PC-9 (cell line): ENCODE measurements around the gene NFYC.

Experiments used
- EZH2 ChIP-seq: fragments of 200-600 bp; sonication (generic); IDR thresholded peaks from 2 replicates; pipeline ENCODE4 v1.8.0; 2017; ENCODE audit warnings: antibody characterized with exemption, low read depth
- TF ChIP-seq, protein P1 (sequence below): fragments of 200-600 bp; sonication (generic); conservative IDR thresholded peaks from 2 replicates; pipeline ENCODE4 v1.6.1; 2017; ENCODE audit warnings: mixed run types, antibody characterized with exemption, mild to moderate bottlenecking, moderate library complexity

DNA sequence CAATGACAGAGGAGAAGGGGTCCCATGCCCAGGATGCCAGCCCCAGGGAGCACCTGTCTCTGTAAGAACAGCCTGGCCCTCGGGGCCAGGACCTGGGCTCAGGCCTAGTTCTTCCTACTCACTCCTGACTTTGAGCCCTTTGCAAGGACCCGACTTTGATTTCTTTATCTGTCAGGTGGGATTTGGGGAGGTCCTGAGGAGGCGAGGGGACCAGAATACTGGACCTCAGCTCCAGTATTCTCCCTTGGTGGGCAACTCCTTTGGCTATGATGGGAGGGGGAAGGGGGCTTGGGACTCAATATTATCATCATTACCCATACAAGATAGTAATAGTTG lies 110.2 kb downstream of the NFYC start:
- TF ChIP-seq, protein P1, sequence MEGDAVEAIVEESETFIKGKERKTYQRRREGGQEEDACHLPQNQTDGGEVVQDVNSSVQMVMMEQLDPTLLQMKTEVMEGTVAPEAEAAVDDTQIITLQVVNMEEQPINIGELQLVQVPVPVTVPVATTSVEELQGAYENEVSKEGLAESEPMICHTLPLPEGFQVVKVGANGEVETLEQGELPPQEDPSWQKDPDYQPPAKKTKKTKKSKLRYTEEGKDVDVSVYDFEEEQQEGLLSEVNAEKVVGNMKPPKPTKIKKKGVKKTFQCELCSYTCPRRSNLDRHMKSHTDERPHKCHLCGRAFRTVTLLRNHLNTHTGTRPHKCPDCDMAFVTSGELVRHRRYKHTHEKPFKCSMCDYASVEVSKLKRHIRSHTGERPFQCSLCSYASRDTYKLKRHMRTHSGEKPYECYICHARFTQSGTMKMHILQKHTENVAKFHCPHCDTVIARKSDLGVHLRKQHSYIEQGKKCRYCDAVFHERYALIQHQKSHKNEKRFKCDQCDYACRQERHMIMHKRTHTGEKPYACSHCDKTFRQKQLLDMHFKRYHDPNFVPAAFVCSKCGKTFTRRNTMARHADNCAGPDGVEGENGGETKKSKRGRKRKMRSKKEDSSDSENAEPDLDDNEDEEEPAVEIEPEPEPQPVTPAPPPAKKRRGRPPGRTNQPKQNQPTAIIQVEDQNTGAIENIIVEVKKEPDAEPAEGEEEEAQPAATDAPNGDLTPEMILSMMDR, result no peak
- TF ChIP-seq EZH2, result no peak
